ENCODE results near the gene MOSMO.
"Not testable (repeated sequence)": the region's sequence is repeated elsewhere in the genome, so short reads cannot be mapped to it uniquely, and the experiment has no call there.

Gene MOSMO

DNA sequence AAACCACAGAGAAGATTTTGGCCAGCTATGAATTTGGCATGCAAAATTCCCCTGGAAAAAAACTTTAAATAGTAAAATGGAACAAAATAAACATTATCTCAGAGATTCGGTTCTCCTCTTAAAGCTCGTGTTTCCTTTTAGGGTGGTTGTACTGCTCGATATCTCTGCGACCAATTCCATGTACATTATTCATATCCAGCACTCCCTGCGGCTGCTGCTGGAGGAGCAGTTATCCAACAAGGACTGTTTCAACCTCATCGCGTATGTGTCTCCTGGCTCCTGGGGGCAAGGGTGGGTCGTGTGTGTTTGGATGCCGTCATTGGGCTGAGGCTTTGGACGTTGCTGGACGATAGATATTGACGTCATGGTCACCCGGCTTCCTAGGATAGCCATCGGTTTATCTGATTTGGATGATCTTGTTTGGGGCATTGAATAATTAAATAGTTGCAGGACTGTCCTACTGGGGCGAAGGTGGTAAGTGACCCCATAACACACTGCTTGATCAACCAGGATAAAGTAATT lies 118.2 kb downstream of the MOSMO start:
- no peaks in the 10 kb centered on the region for H3K9me3 ChIP-seq (ENCODE audit: control insufficient read depth, insufficient read depth, low read length)

DNA sequence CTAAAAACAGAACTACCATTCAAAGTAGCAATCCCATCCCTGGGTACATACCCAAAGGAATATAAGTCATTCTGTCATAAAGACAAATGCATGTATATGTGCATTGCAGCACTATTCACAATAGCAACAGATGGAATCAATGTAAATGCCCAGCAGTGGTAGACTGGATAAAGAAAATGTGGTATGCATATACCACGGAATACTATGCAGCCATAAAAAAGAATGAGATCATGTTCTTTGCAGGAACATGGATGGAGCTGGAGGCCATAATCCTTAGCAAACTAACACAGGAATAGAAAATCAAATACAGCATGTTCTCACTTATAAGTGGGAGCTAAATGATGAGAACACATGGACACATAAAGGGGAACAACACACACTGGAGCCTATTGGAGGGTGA lies 120.6 kb downstream of the MOSMO start:
- not testable (repeated sequence) for H3K4me1 ChIP-seq (ENCODE audit: control insufficient read depth, insufficient read depth, low read length); H3K36me3 ChIP-seq (ENCODE audit: control insufficient read depth, insufficient read depth, low read length); H3K4me3 ChIP-seq (ENCODE audit: low read depth, low read length); H3K9me3 ChIP-seq (ENCODE audit: control insufficient read depth, insufficient read depth, low read length); H3K27me3 ChIP-seq (ENCODE audit: control insufficient read depth, insufficient read depth, low read length); H3K9ac ChIP-seq (ENCODE audit: low read depth, low read length)

More for the DNA sequence above, 118.2 kb downstream of the MOSMO start:
- no peak overlapping the region for H3K9ac ChIP-seq (ENCODE audit: low read depth, low read length)
- no peaks in the 10 kb centered on the region for H3K4me1 ChIP-seq (ENCODE audit: control insufficient read depth, insufficient read depth, low read length)
- no peaks in the 10 kb centered on the region for H3K36me3 ChIP-seq (ENCODE audit: control insufficient read depth, insufficient read depth, low read length)
- H3K4me3 ChIP-seq (ENCODE audit: low read depth, low read length) = no peak overlapping the region
- H3K27me3 ChIP-seq (ENCODE audit: control insufficient read depth, insufficient read depth, low read length) = no peaks in the 10 kb centered on the region

- Histone ChIP-seq H3K4me1 (ENCODE audit: control insufficient read depth, insufficient read depth, low read length) (no peaks in the 10 kb centered on the region), H3K36me3 (ENCODE audit: control insufficient read depth, insufficient read depth, low read length) (no peaks in the 10 kb centered on the region), H3K4me3 (ENCODE audit: low read depth, low read length) (no peak overlapping the region), H3K9ac (ENCODE audit: low read depth, low read length) (no peak overlapping the region), H3K9me3 (ENCODE audit: control insufficient read depth, insufficient read depth, low read length) (no peaks in the 10 kb centered on the region), H3K27me3 (ENCODE audit: control insufficient read depth, insufficient read depth, low read length) (no peaks in the 10 kb centered on the region)
Measured at GRCh38 chr16:22130528-22130927, 122.6 kb downstream of the MOSMO start.

DNA sequence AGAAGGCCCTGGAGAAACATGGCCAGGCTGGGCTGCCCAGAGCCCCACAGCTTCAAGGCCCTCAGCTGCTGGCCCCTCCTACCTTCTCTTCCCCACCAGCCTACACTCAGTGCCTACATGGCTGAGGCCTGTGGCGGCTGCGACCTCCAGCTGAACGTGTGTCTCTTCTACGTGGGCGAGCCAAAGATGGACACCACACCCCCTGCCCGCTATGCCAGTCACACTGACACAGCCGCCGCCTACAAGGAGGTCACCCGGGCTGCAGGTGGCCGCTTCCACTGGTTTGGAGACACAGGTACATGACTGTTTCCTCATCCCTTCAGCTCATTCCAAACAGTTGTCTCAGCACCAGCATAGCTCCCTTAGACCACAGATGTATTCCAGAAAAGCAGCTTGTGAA lies 124.9 kb downstream of the MOSMO start:
- H3K4me3 ChIP-seq (ENCODE audit: low read depth, low read length) = no peak overlapping the region
- no peak overlapping the region for H3K9ac ChIP-seq (ENCODE audit: low read depth, low read length)
- H3K4me1 ChIP-seq (ENCODE audit: control insufficient read depth, insufficient read depth, low read length) = no peaks in the 10 kb centered on the region
- no peaks in the 10 kb centered on the region for H3K9me3 ChIP-seq (ENCODE audit: control insufficient read depth, insufficient read depth, low read length)
- no peaks in the 10 kb centered on the region for H3K36me3 ChIP-seq (ENCODE audit: control insufficient read depth, insufficient read depth, low read length)
- no peaks in the 10 kb centered on the region for H3K27me3 ChIP-seq (ENCODE audit: control insufficient read depth, insufficient read depth, low read length)

Data from iPS-15b (cell line).